ENCODE results near the gene INSM1.

GRCh38 chr20:20362774-20363433 lies 5.0 kb upstream of the INSM1 start:
- TF ChIP-seq, protein P1, sequence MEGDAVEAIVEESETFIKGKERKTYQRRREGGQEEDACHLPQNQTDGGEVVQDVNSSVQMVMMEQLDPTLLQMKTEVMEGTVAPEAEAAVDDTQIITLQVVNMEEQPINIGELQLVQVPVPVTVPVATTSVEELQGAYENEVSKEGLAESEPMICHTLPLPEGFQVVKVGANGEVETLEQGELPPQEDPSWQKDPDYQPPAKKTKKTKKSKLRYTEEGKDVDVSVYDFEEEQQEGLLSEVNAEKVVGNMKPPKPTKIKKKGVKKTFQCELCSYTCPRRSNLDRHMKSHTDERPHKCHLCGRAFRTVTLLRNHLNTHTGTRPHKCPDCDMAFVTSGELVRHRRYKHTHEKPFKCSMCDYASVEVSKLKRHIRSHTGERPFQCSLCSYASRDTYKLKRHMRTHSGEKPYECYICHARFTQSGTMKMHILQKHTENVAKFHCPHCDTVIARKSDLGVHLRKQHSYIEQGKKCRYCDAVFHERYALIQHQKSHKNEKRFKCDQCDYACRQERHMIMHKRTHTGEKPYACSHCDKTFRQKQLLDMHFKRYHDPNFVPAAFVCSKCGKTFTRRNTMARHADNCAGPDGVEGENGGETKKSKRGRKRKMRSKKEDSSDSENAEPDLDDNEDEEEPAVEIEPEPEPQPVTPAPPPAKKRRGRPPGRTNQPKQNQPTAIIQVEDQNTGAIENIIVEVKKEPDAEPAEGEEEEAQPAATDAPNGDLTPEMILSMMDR (IDR thresholded peaks at IDR 0.05) = no peak
- TF ChIP-seq TCF7L2 (IDR thresholded peaks at IDR 0.05; ENCODE audit: low read depth, low read length) = no peak
- no peak for TF ChIP-seq SIN3A (IDR thresholded peaks at IDR 0.05; ENCODE audit: borderline replicate concordance, insufficient read depth, low read depth, low read length)
